ENCODE results near the gene TPD52L1.

TPD52L1 gene

GRCh38 chr6:125216015-125216414 is 62.4 kb downstream of the TPD52L1 start:
- no peaks in the 10 kb centered on the region for H3K9me3 Mint-ChIP-seq
- H3K4me1 Mint-ChIP-seq = no peaks in the 10 kb centered on the region
- no peak overlapping the region for H3K27ac Mint-ChIP-seq
- CTCF ChIA-PET = no interaction called here
- H3K27me3 Mint-ChIP-seq = peaks cover 18% of the 10 kb centered on the region
- DNase-seq = no peak
- H3K36me3 Mint-ChIP-seq = no peaks in the 10 kb centered on the region
- no peak overlapping the region for H3K4me3 Mint-ChIP-seq

- no peak overlapping the region for H3K27ac Mint-ChIP-seq
- H3K4me1 Mint-ChIP-seq = no peaks in the 10 kb centered on the region
- H3K4me3 Mint-ChIP-seq = no peak overlapping the region
- H3K9me3 Mint-ChIP-seq = no peaks in the 10 kb centered on the region
- peaks cover 18% of the 10 kb centered on the region for H3K27me3 Mint-ChIP-seq
- no peak for DNase-seq
- no peaks in the 10 kb centered on the region for H3K36me3 Mint-ChIP-seq
- CTCF ChIA-PET = interaction anchor here (0.6 to 0.9 kb wide), 2 partner anchors 24 to 87 kb away, joined by 4 to 5 read pairs; no protein-coding TSS in a partner anchor
Measured at GRCh38 chr6:125217369-125217768, 63.8 kb downstream of the TPD52L1 start.

- DNase-seq = no peak
- Mint-ChIP-seq H3K4me3 (no peak overlapping the region), H3K9me3 (no peaks in the 10 kb centered on the region), H3K4me1 (no peaks in the 10 kb centered on the region), H3K36me3 (no peaks in the 10 kb centered on the region), H3K27me3 (peaks cover 18% of the 10 kb centered on the region), H3K27ac (no peak overlapping the region)
- CTCF ChIA-PET = interaction anchor here (0.6 to 0.9 kb wide), 2 partner anchors 25 to 88 kb away, joined by 4 to 5 read pairs; no protein-coding TSS in a partner anchor
Measured at GRCh38 chr6:125217992-125218391, 64.4 kb downstream of the TPD52L1 start.

- H3K27ac Mint-ChIP-seq = no peak overlapping the region
- no peaks in the 10 kb centered on the region for H3K4me1 Mint-ChIP-seq
- no peaks in the 10 kb centered on the region for H3K9me3 Mint-ChIP-seq
- no peaks in the 10 kb centered on the region for H3K36me3 Mint-ChIP-seq
- CTCF ChIA-PET = no interaction called here
- no peak overlapping the region for H3K4me3 Mint-ChIP-seq
- peaks cover 7% of the 10 kb centered on the region for H3K27me3 Mint-ChIP-seq
- no peak for DNase-seq
Measured at GRCh38 chr6:125219361-125219895, 65.9 kb downstream of the TPD52L1 start.

- H3K9me3 Mint-ChIP-seq = no peaks in the 10 kb centered on the region
- H3K36me3 Mint-ChIP-seq = no peaks in the 10 kb centered on the region
- peaks cover 2% of the 10 kb centered on the region for H3K27me3 Mint-ChIP-seq
- no peak overlapping the region for H3K27ac Mint-ChIP-seq
- no peak for DNase-seq
- no peaks in the 10 kb centered on the region for H3K4me1 Mint-ChIP-seq
- H3K4me3 Mint-ChIP-seq = no peak overlapping the region
- CTCF ChIA-PET = interaction anchor here (1.0 kb wide), 1 partner anchor 10 kb away, joined by 3 read pairs; no protein-coding TSS in a partner anchor
Measured at GRCh38 chr6:125220712-125221111, 67.1 kb downstream of the TPD52L1 start.

- Mint-ChIP-seq H3K27me3 (no peaks in the 10 kb centered on the region), H3K4me1 (no peaks in the 10 kb centered on the region), H3K36me3 (no peaks in the 10 kb centered on the region), H3K27ac (no peak overlapping the region), H3K4me3 (no peak overlapping the region), H3K9me3 (no peaks in the 10 kb centered on the region)
- DNase-seq = no peak
- CTCF ChIA-PET = no interaction called here
Measured at GRCh38 chr6:125222531-125223455, 69.2 kb downstream of the TPD52L1 start.

- Mint-ChIP-seq H3K9me3 (no peaks in the 10 kb centered on the region), H3K4me1 (no peaks in the 10 kb centered on the region), H3K36me3 (no peaks in the 10 kb centered on the region), H3K27ac (no peak overlapping the region), H3K27me3 (no peaks in the 10 kb centered on the region), H3K4me3 (no peak overlapping the region)
- CTCF ChIA-PET = no interaction called here
- no peak for DNase-seq
Measured at GRCh38 chr6:125224231-125224861, 70.8 kb downstream of the TPD52L1 start.

GRCh38 chr6:125227244-125227643 is 73.7 kb downstream of the TPD52L1 start:
- Mint-ChIP-seq H3K27me3 (no peaks in the 10 kb centered on the region), H3K27ac (no peak overlapping the region), H3K9me3 (no peaks in the 10 kb centered on the region), H3K36me3 (no peaks in the 10 kb centered on the region), H3K4me1 (no peaks in the 10 kb centered on the region), H3K4me3 (no peak overlapping the region)
- CTCF ChIA-PET = no interaction called here
- DNase-seq = no peak

GRCh38 chr6:125228981-125229479 is 75.5 kb downstream of the TPD52L1 start:
- no peaks in the 10 kb centered on the region for H3K4me1 Mint-ChIP-seq
- H3K27ac Mint-ChIP-seq = no peak overlapping the region
- no peaks in the 10 kb centered on the region for H3K9me3 Mint-ChIP-seq
- H3K27me3 Mint-ChIP-seq = no peaks in the 10 kb centered on the region
- no peak for DNase-seq
- H3K36me3 Mint-ChIP-seq = no peaks in the 10 kb centered on the region
- H3K4me3 Mint-ChIP-seq = no peak overlapping the region
- CTCF ChIA-PET = no interaction called here

GRCh38 chr6:125230674-125231073 is 77.1 kb downstream of the TPD52L1 start:
- H3K36me3 Mint-ChIP-seq = no peaks in the 10 kb centered on the region
- no peaks in the 10 kb centered on the region for H3K9me3 Mint-ChIP-seq
- no peaks in the 10 kb centered on the region for H3K27me3 Mint-ChIP-seq
- CTCF ChIA-PET = no interaction called here
- no peak overlapping the region for H3K4me3 Mint-ChIP-seq
- no peak for DNase-seq
- no peaks in the 10 kb centered on the region for H3K4me1 Mint-ChIP-seq
- no peak overlapping the region for H3K27ac Mint-ChIP-seq

- CTCF ChIA-PET = no interaction called here
- Mint-ChIP-seq H3K9me3 (no peaks in the 10 kb centered on the region), H3K4me1 (no peaks in the 10 kb centered on the region), H3K4me3 (no peak overlapping the region), H3K27ac (no peak overlapping the region), H3K27me3 (no peaks in the 10 kb centered on the region), H3K36me3 (no peaks in the 10 kb centered on the region)
- no peak for DNase-seq
Measured at GRCh38 chr6:125231133-125231532, 77.6 kb downstream of the TPD52L1 start.

- no peaks in the 10 kb centered on the region for H3K27me3 Mint-ChIP-seq
- CTCF ChIA-PET = no interaction called here
- no peak overlapping the region for H3K27ac Mint-ChIP-seq
- DNase-seq = no peak
- H3K36me3 Mint-ChIP-seq = no peaks in the 10 kb centered on the region
- no peaks in the 10 kb centered on the region for H3K4me1 Mint-ChIP-seq
- H3K4me3 Mint-ChIP-seq = no peak overlapping the region
- no peaks in the 10 kb centered on the region for H3K9me3 Mint-ChIP-seq
Measured at GRCh38 chr6:125231574-125232343, 78.2 kb downstream of the TPD52L1 start.

GRCh38 chr6:125232466-125232865 is 78.9 kb downstream of the TPD52L1 start:
- DNase-seq = no peak
- CTCF ChIA-PET = no interaction called here
- H3K4me3 Mint-ChIP-seq = no peak overlapping the region

GRCh38 chr6:125233202-125233601 is 79.6 kb downstream of the TPD52L1 start:
- Mint-ChIP-seq H3K27ac (no peak overlapping the region), H3K27me3 (no peaks in the 10 kb centered on the region), H3K36me3 (no peaks in the 10 kb centered on the region), H3K4me3 (no peak overlapping the region), H3K4me1 (no peaks in the 10 kb centered on the region), H3K9me3 (no peaks in the 10 kb centered on the region)
- CTCF ChIA-PET = no interaction called here
- DNase-seq = no peak

More at GRCh38 chr6:125232466-125232865, 78.9 kb downstream of the TPD52L1 start:
- no peaks in the 10 kb centered on the region for H3K9me3 Mint-ChIP-seq
- H3K36me3 Mint-ChIP-seq = no peaks in the 10 kb centered on the region
- H3K4me1 Mint-ChIP-seq = no peaks in the 10 kb centered on the region
- H3K27me3 Mint-ChIP-seq = no peaks in the 10 kb centered on the region
- no peak overlapping the region for H3K27ac Mint-ChIP-seq

Data from activated naive CD4-positive, alpha-beta T cell treated with anti-CD3 and anti-CD28 coated beads, Interleukin-2, amount 10 ng/mL, durations not matched to agents 7 days and 5 days (primary cell).